T follicular helper cell (primary cell): ENCODE data around the gene NUP37.

Source experiments
- DNase-seq: peaks from one replicate; pipeline ENCODE4 v3.0.0-alpha.2; 2020; ENCODE audit warnings: low read depth

Gene NUP37

DNA sequence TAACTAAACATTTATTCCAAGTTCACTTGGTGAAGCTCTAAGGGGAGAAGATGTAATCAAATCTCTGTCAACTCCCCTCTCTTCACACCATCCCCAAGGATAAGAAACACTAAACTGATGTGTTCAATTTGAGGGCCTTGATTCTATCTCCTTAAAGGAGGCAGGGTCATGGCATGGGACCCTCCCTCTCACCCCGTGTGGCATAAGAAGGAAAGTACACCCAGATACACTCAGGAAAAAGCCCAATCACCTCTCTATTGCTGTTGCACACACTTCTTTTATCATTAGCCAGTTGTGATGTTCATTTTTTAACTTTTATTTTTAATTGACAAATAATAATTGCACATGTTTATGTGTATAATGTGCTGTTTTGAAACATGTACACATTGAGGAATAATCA, 93.2 kb downstream of the NUP37 start:
- DNase-seq = no peak

DNA sequence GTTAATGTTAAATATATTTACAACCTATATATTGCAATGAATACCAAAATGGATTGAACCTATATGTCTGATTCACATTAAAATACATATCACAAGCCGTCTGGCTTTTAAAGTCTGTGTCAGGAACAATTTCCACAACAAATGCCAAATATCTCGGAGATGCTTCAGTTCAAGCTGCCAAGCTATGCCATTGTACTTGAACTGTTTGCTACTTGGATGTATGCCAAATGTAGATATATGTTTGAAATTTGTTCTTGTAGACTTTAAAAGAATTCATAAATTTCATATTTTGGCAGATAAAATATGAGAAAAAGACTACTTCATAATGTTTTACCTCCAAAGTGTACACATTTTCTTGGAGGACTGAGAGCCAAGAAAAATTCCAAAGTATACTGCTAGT, 95.1 kb downstream of the NUP37 start:
- no peak for DNase-seq

GRCh38 chr12:102023343-102023930, 96.5 kb downstream of the NUP37 start:
- DNase-seq = no peak
